IPS-NIHi11 (cell line): ENCODE measurements around the gene SECTM1.

Experiments
- DNase-seq: peaks from one replicate; pipeline ENCODE4 v3.0.0; 2012; ENCODE audit warnings: mixed read lengths, low spot score

Gene SECTM1

DNA sequence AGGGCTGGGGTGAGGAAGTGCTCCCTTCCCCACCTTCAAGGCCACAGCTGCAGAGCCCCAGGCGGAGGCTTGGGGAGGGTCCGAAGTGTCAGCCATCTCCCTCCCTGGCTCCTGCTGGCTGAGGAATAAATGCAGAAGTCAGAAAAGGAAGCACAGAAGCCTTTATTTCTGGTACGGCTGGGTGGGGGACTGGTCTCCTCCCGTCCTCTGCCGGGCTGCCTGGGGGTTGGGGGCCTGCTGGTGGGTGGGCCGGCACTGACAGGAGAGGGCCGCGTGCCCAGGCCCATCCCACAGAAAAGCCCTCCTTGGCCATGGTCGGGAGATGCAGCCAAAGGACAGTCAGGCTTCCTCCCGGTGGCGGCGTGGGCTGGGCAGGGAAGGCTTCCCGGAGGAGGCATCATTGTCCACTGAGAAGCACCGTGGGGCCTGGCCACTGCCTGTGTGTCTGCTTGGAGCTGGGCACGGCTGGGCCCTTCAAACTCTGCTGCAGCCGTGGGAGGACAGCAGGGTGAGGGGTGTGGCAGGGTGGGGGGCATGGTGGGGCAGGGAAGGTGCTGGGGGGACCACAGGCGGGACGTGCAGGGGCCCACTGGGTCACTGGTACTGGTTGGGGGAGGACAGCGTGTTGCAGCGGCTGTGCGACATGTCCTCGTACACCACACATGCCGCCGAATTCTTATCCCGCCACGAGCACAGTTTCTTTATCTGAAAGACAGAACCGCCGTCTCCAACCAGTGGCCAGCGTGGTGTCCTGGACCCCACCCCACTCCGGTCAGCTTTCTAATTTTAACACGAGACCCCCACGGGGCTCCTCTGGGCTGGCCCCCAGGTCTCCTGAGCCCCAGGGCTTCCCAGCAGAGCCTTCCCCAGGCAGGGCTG lies 18.6 kb downstream of the SECTM1 start:
- DNase-seq = no peak

DNA sequence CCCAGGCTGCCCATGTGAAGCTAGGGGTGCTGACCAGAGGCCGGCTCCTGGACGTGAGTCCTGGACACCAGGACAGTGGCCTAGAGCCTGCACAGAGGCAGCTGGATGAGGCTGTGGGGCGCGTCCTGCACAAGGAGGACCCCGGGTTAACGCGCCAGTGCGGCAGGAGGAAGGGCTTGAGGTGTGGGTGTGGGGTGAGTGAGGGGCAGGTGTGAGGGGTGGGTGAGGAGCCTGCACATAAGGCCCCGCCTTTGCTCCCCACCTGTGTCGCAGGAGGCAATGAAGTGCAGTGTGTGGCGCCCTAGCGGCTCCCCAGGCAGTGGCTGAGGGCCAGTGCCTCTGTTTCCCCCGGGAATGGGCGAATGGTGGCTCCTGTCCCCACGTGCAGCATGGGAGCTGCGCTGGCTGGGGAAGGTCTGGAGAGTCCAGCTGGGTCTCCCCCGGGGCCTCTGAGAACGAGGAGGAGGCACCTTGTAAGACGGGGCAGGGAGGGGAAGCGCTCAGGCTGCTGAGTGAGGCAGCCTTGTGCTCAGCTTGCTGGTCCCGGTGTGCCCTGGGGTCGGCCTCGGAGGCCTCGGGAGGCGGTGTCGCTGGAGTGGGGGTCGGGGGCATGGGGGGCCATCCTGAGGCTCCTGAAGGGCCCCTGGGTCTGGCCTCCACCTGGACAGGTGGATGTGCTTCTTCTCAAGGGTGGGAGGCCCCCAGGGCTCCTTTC lies 19.4 kb downstream of the SECTM1 start:
- no peak for DNase-seq

DNA sequence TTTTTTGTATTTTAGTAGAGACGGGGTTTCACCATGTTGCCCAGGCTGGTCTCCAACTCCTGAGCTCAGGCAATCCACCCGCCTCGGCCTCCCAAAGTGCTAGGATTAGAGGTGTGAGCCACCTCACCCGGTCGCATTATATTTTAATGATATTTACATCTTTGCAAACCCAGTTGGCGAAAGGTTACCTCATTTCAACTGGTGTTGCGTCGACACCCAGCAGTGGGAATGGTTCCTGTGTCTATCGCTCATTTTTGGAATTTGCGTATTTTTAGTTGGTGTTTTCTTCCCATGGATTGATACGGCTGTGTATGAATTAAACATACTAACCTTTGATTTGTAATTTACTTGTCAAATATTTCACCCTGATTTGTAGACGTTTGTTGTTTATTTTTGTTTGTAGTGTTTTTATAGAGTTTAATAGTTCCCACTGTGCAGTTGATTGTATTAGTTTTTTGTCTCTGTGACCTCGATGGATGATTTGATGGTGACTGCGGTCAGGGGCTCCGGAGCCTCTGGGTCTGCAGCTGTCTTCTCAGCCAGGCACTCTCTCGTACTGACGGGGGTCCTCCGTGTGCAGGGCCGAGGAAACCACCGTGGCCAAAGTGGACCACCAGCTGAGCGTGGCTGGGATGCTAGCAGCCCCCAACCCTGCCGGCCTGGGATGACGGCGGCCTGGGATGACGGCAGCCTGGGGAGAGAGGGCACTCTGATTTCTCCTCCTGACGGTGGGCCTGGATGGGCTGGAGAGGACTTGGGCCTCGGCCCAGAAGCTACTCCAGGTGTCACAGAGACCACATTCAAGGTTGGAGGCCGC lies 20.2 kb downstream of the SECTM1 start:
- DNase-seq = no peak

DNA sequence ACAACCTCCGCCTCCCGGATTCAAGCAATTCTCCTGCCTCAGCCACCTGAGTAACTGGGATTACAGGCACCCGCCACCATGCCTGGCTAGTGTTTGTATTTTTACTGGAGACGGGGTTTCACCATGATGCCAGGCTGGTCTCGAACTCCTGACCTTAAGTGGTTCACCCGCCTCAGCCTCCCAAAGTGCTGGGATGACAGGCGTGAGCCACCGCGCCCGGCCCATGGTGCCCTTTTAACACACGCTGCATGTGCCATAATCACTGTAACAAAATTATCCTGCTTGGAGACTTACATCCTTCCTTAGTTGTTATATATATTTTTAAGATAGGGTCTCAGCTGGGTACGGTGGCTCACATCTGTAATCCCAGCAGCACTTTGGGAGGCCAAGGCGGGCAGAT lies 21.6 kb downstream of the SECTM1 start:
- no peak for DNase-seq

DNA sequence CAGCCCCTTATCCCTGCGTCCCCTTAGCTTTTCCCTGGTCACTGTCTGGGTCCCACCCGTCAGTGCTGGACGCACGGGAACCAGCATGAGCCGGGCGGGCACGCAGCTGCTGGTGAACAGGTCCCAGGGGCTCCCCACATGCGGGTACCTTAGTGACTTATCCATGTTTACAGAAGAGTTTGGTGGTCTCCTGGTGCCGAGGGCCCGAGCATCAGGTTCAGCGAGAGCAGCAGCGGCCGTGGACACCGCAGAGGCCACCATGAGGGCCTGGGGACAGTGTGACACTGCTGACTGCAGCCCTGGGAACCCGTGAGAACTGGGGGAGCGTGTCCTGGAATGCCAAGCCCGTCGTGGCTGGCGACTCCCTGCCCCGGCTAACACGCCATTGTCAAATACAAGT lies 22.7 kb downstream of the SECTM1 start:
- no peak for DNase-seq

DNA sequence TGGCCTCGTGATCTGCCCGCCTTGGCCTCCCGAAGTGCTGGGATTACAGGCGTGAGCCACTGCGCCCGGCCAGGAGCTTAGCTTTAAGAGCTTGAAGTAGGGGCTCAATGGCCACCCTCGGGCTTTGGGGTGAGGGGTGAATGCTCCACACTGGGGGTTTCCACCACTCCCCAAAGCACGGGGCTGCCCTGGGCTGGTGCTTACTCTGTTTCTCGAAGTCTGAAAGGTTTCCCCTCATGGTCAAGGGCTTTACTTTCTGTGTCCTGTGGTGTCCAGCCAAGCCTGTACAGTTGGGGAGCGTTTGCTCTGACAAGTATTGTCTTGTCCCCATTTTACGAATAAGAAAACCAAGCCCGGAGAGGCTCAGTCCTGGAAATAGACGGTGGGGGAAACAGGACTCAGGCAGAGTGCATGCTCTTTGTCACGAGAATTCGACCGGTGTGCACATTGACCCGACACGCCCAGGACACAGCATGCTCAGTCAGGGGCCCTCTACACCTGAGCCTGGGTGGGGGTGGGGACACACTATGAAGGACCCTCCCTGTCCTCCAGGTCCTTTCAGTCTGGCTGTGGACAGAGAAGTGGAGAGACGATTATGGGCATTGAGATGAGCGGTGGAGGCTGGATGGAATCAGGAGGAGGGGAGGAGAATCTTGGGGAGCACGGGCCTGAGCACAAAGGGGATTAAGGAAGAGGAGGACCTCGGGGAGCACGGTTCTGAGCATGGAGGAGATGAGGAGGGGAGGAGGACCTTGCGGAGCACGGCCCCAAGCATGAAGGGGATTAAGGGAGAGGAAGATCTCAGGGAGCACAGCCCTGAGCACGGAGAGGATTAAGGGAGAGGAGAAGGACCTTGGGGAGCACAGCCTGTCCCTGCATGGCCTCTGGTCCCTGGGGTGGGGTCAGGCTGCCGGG lies 23.7 kb downstream of the SECTM1 start:
- no peak for DNase-seq

DNA sequence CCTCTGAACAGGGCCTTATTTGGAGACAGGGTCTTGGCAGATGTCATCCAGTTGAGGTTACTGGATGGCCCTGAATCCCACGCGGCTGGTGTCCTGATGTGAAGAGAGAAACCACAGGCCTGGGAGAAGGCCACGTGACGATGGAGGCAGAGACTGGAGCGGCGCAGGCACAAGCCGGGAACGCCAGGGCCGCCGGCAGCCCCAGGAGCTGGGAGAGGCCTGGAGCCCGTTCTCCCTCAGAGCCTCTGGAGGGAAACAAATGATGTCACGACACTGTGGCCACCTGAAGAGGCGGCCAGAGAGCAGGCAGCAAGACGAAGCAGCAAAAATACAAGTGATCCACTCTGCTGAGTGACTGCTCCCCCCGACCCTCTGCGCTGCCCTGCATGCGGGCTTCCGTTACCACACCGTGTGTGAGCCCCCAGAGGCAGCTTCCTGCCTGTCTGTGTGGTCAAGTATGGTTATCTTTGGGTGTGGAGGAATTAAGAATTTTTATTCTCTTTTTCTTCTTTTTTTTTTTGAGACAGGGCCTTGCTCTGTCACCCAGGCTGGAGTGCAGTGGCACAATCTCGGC lies 27.8 kb downstream of the SECTM1 start:
- no peak for DNase-seq

DNA sequence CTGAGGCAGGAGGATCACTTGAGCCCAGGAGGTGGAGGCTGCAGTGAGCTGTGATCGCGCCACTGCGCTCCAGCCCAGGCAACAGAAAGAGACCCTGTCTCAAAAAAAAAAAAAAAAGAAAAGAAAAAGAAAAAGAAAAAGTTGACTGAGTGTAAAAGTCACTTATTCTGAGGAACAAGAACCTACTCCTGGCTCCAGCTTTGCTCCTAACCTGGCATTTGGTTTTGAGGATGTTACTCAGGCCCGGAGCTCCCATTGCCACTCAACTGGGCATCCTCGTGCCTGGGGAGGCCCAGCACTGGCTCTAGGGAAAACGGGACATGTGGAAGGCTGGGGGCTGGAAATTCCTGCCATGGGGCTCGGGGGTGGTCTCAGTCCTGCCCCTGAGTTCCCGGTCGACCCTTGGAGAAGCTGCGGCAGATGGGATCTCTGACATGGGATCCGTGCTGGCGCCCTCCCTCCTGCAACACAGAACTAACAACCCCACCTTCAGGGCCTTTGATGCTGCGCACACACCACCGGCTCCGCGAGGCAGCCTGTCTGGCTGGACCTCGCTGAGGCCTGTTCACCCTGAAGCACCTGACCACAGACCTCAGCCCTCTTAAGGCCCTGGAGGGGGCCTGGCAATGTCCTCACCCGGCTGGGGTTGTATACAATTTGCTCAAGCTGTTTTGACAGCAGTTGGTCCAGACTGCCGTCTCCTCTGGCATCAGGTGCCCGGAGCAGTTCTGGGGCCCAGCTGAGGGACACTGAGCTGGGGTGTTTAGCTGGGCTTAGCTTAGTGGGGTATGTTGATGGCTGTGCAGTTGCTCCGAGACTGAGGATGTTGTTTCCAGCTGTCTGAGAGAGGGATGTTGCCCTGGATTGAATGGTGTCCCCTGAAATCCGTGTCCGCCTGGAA lies 28.5 kb downstream of the SECTM1 start:
- peak; percentile 33 for DNase-seq

DNA sequence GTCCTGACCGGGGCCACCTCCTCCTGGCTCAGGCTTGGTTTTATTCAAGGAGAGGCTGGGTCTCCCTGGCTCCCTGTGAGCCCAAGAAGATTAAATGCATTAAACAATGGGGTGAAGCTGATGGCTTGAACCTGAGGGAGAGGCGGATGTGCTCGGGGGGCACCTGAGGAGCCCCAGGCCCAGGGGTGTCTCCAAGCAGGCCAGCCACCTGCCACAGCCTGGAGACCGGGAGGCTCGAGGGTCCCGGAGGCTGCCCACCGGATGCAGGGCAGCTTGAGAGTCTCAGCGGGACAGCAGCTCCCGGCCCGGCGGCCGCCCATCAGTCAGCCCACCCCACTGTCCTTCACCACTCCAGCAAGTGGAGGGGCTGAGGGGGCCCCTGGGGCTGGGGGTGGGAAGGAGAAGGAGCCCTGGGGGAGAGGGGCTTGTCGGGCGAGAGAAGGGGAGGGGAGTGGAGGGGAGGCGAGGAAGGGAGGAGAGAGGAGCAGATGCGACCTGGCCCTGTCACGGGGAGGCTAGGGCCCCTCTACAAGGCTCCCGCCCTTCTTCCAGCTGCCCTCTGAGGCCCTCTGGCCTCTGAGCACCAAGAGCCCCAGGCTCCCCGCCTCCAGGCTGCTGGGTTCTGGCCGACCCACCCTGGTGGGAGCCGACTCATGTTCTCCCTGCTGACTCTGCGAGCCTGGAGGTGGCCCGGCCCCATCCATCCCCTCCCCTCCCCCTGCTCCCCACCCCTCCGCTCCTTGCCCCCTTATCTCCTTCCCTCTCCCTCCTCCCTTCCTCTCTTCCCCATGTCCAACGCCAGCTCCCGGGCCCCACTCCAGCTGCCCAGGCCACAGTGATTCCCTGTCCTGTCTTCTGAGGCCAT lies 29.4 kb downstream of the SECTM1 start:
- peak; percentile 16 for DNase-seq

DNA sequence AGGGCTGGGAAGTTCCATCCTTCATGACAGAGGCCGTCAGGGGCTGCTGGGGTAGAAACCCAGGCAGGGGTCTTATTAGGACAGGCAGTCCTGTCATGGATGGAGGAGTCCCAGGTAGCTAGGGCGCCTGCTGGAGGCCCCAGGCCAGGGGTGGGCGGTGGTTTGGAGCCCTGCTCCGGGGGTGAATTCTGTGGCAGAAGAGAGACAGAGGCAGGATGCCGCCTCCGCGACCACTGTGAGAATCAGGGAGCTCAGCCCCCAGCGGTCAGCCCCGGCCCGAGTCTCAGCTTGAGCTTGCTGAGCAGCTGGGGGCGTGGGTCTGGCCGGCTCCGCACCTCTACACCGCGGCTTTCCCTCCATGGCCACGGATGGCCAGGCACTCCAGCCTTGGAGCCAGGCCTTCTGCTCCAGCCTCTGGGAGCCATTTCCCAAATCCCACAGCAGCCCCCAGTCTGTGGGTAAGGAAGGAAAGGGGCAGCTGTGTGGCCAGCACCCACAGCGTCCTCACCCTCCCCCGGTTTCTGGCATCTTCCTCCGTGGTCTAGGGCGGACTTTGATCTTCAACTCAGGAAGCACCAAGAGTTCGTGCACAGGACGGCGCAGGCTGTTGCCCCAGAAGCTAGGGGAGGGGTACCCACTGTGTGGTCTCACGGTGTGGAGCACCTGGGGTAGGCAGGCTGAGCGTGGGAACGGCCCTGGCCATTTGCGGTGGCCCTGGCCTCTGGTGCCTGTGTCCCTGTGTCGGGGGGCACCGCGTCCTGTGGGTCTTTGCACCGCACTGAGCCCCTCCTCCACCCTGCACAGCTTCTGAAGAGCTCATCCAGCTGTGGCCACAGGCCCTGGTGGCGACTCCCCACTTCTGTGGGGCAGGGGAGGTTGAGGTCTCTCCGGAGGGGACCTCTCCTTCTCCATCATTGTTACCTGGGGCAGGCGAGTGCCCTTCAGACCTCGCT lies 30.3 kb downstream of the SECTM1 start:
- DNase-seq = peak; percentile 20

DNA sequence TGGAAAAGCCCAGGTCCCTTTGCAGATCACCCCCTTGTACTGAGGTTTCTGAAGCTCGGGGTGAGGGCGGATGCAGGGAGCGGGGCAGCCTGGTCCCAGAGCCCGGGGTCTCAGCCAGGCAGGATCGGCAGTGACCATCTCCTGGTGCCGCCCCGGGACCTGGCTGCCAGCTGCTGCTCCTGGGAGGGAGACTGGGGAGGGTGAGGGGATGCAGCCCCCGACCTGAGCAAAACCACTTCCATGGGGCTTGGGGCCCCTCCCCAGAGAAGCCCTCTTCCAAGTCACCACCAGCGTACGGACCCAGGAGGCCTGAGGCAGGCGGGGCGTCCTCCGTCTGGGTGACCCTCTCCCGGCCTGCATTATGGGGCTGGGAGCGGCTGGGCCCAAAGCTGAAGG lies 31.0 kb downstream of the SECTM1 start:
- no peak for DNase-seq

DNA sequence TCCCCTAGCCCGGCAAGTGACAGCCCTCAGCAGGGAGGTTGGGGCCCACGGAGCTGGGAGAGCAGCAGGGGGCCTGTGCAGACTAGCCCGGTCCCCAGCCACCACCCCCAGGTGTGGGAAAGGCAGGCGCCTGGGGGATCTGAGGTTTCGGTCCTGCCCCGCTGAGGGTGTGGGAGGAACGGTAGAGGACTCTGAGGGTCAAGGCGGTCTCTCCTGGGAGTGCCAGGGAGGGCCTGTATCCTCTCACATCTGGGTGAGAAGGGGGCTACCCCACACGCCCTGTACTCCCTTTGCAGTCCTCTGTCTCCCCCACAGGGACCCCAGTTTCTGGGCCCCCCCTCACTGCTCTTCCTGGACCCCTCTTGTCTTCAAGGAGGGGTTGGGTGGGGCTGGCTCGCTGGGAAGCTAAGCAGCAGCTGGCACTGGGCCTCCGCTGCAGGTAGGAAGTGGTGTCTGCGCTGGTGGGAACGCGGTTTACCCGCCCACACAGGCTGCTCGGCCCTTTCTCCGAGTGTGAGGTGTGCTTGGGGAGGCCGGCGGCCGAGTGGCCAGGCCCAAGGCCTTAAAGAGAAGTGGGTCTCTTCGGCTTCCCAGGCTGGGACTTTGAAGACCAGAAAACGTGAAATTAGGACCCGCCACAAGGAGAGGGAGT lies 31.5 kb downstream of the SECTM1 start:
- no peak for DNase-seq

DNA sequence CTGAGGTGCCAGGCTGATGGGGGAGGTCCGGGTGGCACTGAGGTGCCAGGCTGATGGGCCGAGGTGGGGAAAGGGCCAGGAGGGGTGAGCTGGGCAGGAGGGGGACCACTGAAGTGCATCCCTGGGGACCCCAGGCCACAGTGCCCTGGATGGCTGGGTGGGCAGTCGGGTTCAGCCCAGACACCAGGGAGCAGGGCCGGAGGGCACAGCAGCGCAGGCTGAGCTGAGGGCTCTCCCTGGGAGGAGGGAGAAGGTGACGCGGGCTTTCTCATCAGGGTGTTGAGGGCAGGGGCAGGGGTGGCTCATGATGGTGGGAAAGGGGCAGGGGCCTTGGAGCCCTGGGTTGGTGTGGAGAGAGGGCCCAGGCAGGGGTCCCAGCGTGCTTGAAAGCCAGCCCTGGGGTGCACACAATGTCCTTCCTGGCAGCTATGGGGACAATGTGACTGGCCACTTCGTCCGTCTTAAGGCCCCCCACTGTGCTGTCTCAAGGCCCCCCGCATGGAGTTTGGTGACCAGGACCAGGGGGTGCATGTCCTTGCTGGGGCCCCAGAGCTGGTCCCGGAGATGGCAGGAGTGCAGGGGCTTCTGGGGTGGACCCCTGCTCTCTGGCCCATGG lies 32.2 kb downstream of the SECTM1 start:
- DNase-seq = no peak

DNA sequence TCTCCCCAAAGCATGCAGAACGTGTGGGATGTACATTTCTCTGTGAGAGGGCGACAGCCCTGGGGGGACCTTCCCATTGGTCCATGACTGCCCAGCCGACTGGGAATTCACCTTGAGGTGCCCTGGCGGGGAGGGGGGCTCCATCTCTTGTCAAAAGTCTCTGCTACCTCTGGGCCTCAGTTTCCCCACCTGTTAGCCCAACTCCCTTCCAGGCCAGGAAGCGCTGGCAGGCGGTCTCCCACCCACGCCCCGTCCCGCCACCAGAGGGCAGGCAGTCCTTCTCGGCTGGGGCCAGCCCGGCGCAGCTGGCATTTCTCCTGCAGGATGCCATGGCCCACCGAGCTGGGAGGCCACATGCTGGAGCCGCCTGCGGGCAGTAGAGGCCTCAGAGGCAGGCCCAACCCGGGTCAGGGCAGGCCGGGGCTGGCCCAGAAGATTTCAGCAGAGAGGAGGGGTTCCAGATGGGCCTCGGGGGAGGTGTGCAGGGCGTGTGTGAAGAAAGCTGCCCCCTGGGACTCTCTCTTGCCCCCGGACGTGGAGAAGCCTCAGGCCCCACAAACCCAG lies 32.8 kb downstream of the SECTM1 start:
- peak; percentile 88 for DNase-seq

DNA sequence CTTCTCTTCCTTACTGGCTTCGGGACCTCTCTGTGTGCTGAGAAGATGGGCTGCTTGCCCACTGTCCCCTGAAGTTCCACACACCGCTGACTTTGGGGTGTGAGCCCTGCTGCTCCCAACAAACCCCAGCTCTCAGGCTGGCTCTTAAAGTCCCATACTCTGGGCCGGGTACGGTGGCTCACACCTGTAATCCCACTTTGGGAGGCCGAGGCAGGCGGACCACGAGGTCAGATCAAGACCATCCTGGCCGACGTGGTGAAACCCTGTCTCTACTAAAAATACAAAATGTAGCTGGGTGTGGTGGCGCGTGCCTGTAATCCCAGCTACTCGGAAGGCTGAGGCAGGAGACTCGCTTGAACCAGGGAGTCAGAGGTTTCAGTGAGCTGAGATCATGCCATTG lies 33.3 kb downstream of the SECTM1 start:
- no peak for DNase-seq

DNA sequence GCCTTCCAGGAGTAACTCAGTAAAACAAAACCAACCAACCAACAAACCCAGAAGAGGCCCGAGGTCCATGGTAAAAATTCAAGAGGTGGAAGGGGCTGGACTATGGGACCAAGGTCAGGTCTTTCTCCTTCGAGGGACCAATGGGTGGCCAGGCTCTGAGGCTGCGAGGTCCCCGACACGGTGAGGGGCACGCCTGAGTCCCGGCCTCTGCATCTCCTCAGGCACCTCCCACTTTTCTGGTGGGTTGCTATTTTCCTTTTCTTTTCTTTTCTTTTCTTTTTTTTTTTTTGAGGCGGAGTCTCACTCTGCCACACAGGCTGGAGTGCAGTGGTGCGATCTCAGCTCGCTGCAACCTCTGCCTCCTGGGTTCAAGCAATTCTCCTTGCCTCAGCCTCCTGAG lies 34.1 kb downstream of the SECTM1 start:
- DNase-seq = no peak
